Measurements from ENCODE around the gene RASA2.

The RASA2 gene

GRCh38 chr3:141538568-141539240, 51.9 kb downstream of the RASA2 start:
- DNase-seq, result no peak

GRCh38 chr3:141539431-141540187, 52.8 kb downstream of the RASA2 start:
- no peak for DNase-seq

- DNase-seq, result no peak
Observed at GRCh38 chr3:141540531-141540930, 53.7 kb downstream of the RASA2 start.

- no peak for DNase-seq
Observed at GRCh38 chr3:141542202-141542969, 55.6 kb downstream of the RASA2 start.

- DNase-seq, result no peak
Observed at GRCh38 chr3:141542989-141543388, 56.2 kb downstream of the RASA2 start.

GRCh38 chr3:141544697-141545096, 57.9 kb downstream of the RASA2 start:
- DNase-seq, result no peak

- DNase-seq, result no peak
Observed at GRCh38 chr3:141546081-141546480, 59.3 kb downstream of the RASA2 start.

- no peak for DNase-seq
Observed at GRCh38 chr3:141546586-141546985, 59.8 kb downstream of the RASA2 start.

- DNase-seq, result no peak
Observed at GRCh38 chr3:141547791-141548190, 61.0 kb downstream of the RASA2 start.

GRCh38 chr3:141550926-141551665, 64.3 kb downstream of the RASA2 start:
- DNase-seq, result no peak

- no peak for DNase-seq
Observed at GRCh38 chr3:141552440-141552991, 65.7 kb downstream of the RASA2 start.

- DNase-seq, result no peak
Observed at GRCh38 chr3:141553055-141553454, 66.2 kb downstream of the RASA2 start.

- no peak for DNase-seq
Observed at GRCh38 chr3:141556034-141556433, 69.2 kb downstream of the RASA2 start.

GRCh38 chr3:141557961-141558706, 71.3 kb downstream of the RASA2 start:
- DNase-seq, result no peak

GRCh38 chr3:141561426-141562034, 74.7 kb downstream of the RASA2 start:
- peak; percentile 35 for DNase-seq

- no peak for DNase-seq
Observed at GRCh38 chr3:141564241-141564640, 77.4 kb downstream of the RASA2 start.

- no peak for DNase-seq
Observed at GRCh38 chr3:141570068-141570467, 83.2 kb downstream of the RASA2 start.

- peak; percentile 15 for DNase-seq
Observed at GRCh38 chr3:141575879-141576743, 89.3 kb downstream of the RASA2 start.

GRCh38 chr3:141576744-141577052, 89.9 kb downstream of the RASA2 start:
- no peak for DNase-seq

GRCh38 chr3:141578202-141578973, 91.6 kb downstream of the RASA2 start:
- DNase-seq, result no peak

Measured in COR-L47 (cell line).